ENCODE data around the gene ATE1. TPM values are rescaled to one million over a fixed set of nuclear protein-coding genes. Genes with fewer than 3 reads are reported as not detected.

ATE1 gene
- total RNA-seq, 1 experiment from 2014 or later = 39.2 TPM

DNA sequence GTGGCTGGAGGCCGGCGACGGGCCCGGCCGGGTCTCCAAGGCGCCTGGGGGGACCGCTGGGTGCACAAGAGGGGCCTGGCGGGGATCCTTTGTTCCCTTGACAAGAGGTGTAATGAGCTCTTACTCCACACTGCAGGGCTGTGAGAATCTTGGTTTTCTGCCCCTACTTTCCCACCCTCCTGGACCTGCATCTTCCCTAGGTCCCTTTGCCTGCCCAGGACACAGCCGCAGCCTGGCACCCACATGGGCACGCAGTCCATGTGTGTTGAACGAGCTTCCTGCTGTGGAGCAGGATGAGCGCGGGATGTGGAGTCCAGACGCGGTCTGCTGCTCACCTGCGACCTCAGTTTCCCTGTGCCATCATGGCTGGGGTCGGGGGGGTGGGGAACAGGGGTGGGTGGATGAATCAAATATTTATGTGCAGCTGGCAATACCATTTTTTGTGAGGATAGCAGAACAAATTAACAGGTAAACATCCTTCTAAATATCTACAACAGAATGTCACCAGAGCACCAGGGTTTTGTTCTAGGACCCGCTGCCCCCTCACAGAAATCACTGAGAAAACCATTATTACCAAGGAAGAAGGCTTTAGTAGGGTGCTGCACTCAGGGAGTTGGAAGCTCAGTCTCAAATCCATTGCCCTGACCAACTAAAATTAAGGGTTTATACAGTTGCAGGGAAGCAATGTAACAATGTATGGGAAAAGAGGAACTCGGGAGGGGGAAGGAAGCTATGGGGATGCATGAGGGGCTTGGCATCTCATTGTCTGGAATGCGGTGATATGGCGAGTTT lies 47.7 kb upstream of the ATE1 start:
- peaks cover 26% of the 10 kb centered on the region for H3K79me2 ChIP-seq (ENCODE audit: insufficient read depth, low read length)
- H3K27me3 ChIP-seq (ENCODE audit: insufficient read depth, low read length) = no peaks in the 10 kb centered on the region
- peaks cover 7 to 13% of the 10 kb centered on the region in 2 experiments; a peak in 3 of 4 replicates for H3K4me1 ChIP-seq (ENCODE audit: control insufficient read depth in 1 of 2, insufficient read depth in 2 of 2, low read length in 2 of 2)
- ChIA-PET POLR2A (interaction anchor here (0.7 kb wide), 2 partner anchors 31 to 166 kb away, joined by 3 read pairs; no protein-coding TSS in a partner anchor), CTCF (interaction anchor here (1.3 kb wide), 2 partner anchors 75 to 76 kb away, joined by 3 read pairs; no protein-coding TSS in a partner anchor), RAD21 (ENCODE audit: low non-redundant PET in 1 of 2, low total read pairs in 2 of 2, uncharacterized antibody in 2 of 2, unreplicated experiment in 2 of 2) (no interaction called here)
- DNase-seq (ENCODE audit: low read depth, low spot score) = no peak
- BruUV-seq (replicated peaks) = no TSS peak
- peak in 1 of 3 experiments; percentile 83; a peak in 2 of 6 replicates for TF ChIP-seq CTCF (IDR thresholded peaks at IDR 0.05 in 2 of 3, conservative IDR thresholded peaks at IDR 0.05 in 1 of 3; ENCODE audit: borderline replicate concordance in 1 of 3, insufficient read depth in 1 of 3, low read depth in 2 of 3, low read length in 2 of 3)
- TF ChIP-seq FOSL1 (IDR thresholded peaks at IDR 0.05; ENCODE audit: low read depth) = no peak
- TF ChIP-seq SRF (IDR thresholded peaks at IDR 0.05; ENCODE audit: low read depth) = no peak; the same call in 1 of the 2 replicates
- H2AFZ ChIP-seq (ENCODE audit: low read depth, low read length, poor library complexity, severe bottlenecking) = no peak overlapping the region
- H3K9me2 ChIP-seq (ENCODE audit: insufficient read depth) = no peaks in the 10 kb centered on the region
- intact Hi-C loops (cut with micrococcal nuclease) = loop anchor here (2.0 kb wide), 1 partner anchor 47 kb away; the partner anchor contains the start of gene ATE1
- peaks cover 14 to 21% of the 10 kb centered on the region in 2 experiments; a peak in 3 of 4 replicates for H3K9me3 ChIP-seq (ENCODE audit: control insufficient read depth in 1 of 2, insufficient read depth in 1 of 2, low read depth in 1 of 2, low read length in 2 of 2)
- H3K36me3 ChIP-seq (ENCODE audit: control insufficient read depth in 1 of 2, insufficient read depth in 2 of 2, low read length in 2 of 2) = peaks cover 4 to 5% of the 10 kb centered on the region in 2 experiments; a peak in 3 of 4 replicates
- peak overlapping the region; percentile 99 for H3K27ac ChIP-seq (ENCODE audit: low read depth, low read length)
- peak overlapping the region; percentile 94 for H3K4me2 ChIP-seq (ENCODE audit: low read length)
- H3K9ac ChIP-seq (ENCODE audit: low read length) = peak overlapping the region; percentile 91
- no peaks in the 10 kb centered on the region for H4K20me1 ChIP-seq (ENCODE audit: insufficient read depth)
- ATAC-seq = peak; percentile 43
- H3K4me3 ChIP-seq (replicated peaks in 1 of 2; ENCODE audit: low read depth in 1 of 2, low read length in 2 of 2) = peak overlapping the region; percentile 80 to 83

All from HCT116 (cell line).